HG02642 (cell line): ENCODE data around the gene EPS8.

Experiments used
- ATAC-seq: cut with Tn5 transposase; IDR thresholded peaks from one replicate; pipeline ENCODE4 v1.9.1; 2021; ENCODE audit warnings: mild to moderate bottlenecking; ENCODE audit not compliant: unreplicated experiment, poor library complexity

Gene EPS8

DNA sequence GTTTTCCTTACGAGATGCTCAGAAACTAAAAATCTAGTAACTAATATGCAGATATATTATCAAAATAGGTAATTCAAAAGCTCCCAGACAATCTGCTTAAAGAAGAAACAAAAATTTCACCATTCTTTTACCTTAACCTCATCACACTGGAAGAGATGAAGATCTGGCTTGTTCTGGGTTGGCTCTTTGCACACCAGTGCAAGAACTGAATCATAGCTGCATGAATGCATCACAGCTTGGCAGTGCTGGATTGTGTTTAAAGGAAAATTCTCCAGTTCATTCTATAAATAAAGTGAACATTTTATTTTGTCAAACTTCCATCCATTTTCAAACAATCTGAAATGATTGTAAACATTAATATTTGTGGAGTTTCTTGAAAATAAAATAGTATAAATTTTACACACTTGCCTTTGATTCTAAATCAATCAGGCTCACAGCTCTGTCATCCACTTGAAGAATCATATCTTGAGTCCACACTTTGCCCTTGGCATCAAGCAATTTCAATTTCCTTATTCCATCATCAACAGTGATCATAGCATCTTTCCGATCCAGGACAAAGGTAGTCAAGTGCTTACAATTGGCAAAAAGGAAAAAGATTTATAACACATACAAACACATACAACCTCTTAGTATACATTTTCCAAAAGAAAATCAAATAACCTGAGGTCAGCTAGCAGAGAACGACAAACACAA lies 119.8 kb downstream of the EPS8 start:
- no peak for ATAC-seq

GRCh38 chr12:15664491-15664890 lies 124.7 kb downstream of the EPS8 start:
- ATAC-seq = no peak

DNA sequence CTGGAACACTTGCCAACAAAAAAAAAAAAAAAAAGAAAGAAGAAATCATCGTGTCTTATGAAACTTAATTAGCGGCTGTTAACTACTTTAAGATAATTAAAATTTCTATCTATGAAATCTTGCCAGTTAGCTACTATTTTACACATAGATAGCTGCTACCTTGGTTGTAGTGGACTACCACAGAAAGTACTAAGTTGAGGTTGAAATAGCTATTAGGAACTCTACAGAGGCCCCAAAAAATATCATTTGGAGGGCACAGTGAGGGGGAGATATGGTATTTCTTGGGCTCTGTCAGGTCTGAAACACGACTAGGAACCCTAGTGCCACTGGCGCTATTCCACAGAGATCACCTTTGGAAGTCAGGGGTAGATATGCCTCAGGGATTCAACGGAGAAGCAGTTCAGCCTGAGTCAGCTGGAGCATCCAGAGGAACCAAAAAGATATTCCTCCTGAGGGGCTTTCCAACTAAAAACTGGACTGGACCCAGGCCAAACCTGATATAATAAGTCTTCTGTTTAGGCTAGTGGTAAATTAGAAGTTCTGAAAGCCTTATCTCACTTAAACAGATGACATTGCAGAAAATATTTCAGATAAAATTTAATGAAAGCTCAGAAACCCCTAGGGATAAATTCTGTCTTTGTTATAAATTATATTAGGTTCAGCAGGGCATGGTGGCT lies 126.1 kb downstream of the EPS8 start:
- no peak for ATAC-seq

GRCh38 chr12:15662303-15662980 lies 126.7 kb downstream of the EPS8 start:
- no peak for ATAC-seq

DNA sequence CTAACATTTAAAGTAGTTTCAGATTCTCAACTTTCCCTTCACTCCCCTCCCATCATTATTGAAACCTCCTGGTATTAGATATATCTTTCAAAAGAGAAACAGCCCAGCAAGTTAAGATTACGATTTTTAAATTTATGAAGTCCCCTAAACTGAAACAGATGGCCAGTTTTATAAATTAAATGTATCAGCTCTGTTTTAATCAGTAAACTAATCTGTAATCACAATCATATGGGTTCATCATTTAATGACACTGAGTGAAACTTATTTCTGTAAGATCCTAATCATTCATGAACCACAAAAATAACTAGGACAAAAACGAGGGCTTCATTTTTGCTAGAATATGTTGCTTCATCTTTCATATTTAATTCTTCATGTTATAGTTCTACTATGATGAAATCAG lies 137.8 kb downstream of the EPS8 start:
- ATAC-seq = no peak

DNA sequence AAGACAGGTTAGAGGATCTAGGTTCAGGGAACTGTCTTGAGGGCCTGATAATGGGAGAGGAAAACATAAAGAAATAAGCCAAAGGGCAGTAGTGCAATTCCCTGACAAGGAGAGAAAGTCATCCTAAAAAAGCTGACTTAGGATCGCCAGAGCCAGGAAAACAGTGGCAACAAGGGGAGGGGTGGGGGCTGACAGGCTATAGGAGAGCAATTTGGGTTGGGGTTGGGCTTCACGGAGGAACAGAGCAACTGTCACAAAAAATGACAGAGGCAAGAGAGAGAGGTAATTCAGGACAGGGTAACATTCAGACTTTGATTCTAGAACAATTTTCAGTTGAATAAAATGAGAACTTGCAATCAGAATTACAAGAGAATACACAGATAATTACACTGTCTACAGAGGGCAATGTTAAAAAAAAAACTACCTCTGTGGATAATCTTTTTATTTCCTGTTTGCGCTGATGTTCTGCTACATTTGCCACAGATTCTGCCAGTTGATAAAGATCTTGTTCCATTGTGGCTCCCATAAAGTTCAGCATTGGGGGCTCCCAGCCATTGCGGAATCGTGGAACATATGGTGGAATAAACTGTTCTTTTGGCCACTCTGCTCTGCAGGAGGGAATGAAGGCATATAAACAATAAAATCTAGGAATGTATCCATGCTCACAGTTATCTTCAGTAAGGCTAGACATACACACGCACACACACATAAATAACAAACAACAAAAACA lies 138.6 kb downstream of the EPS8 start:
- no peak for ATAC-seq

DNA sequence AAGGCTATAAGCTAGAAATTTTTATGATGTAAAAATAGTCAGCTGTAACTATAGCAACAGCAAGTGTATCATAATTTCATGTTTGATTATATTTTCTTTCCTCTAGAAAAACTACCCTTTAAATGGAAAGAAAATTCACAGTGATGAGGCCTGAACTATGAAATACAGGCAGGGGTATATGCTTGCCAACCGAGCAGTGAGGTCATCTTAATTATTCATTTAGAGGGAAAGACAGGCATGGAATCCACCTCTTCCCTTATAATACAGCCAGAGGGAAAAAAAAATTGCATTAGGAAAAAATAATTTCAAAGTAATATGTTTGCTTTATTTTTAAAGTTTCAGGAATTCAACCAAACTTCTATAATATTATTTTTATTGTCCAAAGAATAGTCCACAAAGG lies 139.8 kb downstream of the EPS8 start:
- no peak for ATAC-seq

DNA sequence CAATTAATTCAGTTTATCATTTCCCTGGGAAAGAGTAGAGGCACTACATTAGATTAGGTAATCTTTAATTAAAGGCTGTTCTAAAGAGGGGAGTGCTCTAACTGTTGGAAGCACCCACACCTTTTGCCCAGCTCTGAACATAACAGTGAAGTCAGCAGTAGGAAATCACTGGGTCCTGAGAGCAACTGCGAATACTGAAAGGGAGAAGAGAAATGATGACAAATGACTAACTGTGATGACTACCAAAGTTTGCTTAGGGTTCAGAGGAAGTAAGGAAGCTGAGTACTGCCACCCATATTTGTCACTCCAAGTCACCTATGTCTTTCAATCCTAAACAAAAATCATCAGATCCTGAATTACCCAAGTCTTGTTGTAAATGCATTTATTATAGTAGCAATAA lies 140.6 kb downstream of the EPS8 start:
- ATAC-seq = no peak

DNA sequence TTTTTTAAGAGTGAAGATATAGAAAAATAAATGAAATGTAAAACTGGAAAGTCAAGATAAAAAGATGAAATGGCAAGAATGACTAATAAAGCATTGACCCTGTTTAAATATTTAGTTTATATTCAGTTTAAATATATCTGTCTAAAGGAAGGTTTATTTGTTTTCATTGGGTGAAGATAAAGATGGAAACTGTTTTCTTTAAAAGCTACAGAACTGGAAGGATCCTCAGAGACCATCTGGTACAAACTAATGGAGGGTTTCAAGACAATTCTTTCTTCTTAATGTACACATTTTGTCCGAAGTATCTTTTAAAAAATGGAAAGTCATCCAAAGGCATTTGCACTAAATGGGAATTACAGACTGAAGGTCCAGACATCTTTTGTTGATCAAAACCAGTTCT lies 142.6 kb downstream of the EPS8 start:
- no peak for ATAC-seq

DNA sequence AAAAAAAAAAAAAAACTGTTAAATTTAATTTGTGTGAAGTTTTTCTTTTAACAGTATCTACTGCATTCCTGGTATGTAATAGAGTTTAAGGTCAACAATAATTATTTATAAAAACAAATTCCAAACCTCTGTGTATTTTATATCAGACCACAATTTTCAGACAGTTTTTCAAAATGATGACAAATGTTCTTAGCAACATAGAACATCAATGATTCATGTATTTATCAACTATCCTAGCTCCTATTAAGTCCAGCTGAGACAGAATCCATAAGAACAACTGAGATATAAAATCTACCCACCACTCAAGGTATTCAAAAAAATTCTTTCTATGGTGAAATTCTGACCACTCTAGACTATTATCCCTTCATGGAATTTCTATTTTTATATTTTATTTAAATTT lies 144.5 kb downstream of the EPS8 start:
- ATAC-seq = no peak

- ATAC-seq = no peak
Measured at GRCh38 chr12:15638231-15638630, 151.0 kb downstream of the EPS8 start.

DNA sequence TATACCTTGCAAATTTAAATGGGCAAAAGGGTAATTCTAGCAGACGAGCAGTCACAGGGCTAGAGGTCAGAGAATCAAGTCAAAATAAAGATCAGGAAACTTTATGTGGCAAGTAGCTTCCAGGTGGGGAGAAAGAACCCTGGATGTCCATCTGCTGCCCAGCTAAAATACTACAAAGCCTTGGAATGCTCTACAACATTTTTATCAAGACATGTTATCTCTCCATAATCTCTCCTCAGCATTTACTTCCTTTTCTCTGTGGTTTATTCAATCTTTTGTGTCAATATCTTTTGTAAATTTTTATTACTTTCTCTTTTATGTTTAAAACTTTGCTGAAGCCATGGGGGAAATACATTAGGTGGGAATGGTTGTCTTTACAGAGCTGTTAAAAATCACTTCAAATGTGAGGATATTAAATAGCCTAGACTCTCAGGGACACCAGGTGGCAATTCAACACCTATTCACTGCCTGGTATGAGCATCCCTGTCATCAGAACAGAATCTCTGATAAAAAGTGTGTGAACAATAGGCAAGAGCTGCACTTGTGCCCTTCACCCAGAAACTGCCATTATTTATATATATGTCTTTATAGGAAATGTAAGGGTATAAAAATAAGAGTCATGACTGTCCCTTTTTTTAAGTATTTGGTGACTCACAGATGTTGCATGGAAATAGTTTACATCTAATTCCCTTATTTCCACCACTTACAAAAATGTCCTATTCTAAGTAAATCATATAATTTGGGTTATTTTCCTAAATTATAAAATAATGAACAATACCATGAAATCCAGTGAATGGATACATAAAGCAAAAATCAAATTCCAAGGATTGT lies 152.9 kb downstream of the EPS8 start:
- ATAC-seq = no peak

DNA sequence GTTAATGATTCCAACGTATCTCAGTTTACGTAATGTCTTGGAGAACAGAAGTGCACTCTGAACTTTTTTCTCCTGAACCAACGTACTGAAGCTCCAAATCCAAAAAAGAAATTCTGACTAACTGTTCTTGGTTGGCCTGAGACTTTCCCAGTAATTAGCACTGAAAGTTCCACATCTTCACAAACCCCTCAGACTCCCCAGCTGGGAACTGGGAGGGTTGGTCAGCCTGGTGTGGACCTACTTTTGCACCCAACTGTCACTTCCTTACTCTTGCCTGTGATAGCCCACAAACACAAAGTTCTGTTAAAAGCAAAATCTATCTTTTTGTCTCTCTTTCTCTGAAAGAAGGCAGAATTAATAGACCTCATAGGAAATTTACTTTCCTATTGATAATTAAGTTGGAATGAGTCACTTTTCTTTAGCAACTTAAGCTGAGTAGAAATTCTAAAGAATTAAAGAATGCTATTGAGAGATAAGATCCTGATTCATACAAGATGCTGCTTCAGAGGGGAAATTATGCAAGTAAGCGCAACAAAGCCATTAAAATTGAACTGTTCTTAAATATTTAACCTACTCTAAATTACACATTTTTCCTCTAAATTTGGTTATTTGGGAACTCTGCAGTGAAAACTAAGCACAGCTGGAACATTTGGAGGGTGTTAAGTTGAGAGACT lies 155.0 kb downstream of the EPS8 start:
- no peak for ATAC-seq

DNA sequence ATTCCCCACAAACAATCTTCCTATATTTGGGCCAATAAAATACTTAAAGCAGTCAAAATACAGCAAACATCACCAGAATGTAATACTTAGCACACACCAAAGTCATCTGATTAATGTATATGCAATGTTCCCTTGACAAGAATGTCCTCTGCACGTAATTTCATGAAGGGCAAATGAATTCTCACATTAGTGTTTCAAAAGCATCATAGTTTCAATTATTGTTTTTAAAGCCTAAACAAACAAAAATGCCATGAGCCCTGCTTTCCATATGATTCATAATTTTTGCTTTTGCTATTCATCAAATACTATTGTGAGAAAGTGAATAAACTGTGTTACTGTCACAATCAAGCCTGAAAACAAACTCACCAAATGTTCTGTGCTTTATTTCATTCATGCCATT lies 156.0 kb downstream of the EPS8 start:
- no peak for ATAC-seq

DNA sequence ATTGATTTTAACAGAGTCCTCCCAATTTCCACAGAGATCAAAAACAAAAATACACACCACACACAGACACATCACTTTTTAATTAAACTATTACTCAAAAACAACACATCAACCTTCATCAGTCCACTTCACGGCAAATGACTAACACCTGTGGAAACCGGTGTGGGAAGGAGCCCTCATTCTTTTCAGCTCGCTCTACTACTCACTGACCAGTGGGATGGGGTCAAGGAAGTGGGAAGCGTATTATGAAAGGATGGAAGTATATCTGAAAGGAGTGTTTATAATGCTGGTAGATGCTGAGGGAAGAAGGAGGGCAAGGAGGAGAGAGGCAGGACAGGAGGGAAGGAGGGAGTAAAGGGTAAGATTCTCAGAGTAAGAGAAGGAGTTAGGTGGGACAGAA lies 156.5 kb downstream of the EPS8 start:
- no peak for ATAC-seq

- ATAC-seq = no peak
Measured at GRCh38 chr12:15631007-15631715, 158.0 kb downstream of the EPS8 start.

DNA sequence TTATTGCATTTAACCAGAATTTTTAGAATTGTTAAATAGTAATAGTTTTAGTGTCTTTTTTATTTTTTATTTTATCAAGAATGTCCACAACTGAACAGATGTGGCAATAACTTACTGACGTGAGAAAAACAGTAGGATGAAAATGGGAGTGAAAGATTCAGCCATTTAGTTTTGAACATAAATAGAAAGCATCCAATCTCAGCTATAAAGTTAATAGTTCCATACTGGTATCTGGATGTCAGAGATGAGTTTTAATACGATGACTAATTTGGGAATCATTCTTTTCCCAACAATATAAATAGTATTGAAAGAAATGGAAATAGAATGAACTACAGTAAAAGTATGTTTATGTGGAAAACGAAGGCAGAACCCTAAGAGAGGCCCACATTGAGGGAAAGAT lies 159.4 kb downstream of the EPS8 start:
- ATAC-seq = no peak

DNA sequence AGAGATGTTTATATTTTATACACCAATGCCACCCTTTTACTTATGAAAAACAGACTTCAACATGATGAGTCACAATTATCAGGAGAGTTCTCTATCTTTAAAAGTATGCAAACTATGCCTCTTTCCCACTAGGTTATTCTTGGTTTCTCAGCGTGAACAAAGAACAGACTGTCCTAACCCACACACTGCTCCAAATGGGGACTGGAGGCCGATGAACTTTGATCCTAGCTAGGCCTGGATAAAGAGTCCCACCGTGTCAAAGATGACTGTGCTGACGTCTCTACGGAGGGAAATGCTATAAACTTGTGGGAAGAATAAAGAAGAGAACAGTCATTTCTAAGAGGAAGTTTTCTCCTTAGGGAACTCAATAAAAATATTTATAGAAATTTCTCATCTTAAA lies 160.1 kb downstream of the EPS8 start:
- peak; percentile 65 for ATAC-seq
